Measurements from ENCODE around the gene B4GALT2. TPM values are rescaled to one million over a fixed set of nuclear protein-coding genes. Genes with fewer than 3 reads are reported as not detected.

Gene B4GALT2
- total and polyA plus RNA-seq, 9 donors, result 11.9 to 51.3 (median 28.8) TPM

DNA sequence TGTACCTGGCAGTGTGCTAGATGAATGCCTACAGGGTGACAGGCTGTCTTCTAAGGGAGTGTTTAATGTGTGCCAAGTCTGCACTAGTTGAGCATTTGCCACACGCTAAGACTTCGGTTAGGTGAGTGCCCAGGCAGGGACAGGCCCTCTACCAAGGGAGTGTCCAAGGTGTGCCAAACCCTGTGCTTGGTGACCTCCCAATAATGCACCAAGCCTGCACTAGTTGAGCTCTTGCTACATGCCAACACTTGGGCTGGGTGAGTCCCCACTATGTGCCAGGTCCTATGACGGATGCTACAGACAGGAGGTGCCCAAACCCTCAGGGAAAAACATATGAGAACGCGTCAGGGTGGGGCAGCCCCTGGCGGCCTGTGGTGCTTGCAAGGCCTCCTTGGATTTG lies 41.5 kb downstream of the B4GALT2 start:
- TF ChIP-seq EP300 (IDR thresholded peaks at IDR 0.05), result no peak
- no peak for TF ChIP-seq POLR2A (IDR thresholded peaks at IDR 0.05)
- TF ChIP-seq, protein P1, sequence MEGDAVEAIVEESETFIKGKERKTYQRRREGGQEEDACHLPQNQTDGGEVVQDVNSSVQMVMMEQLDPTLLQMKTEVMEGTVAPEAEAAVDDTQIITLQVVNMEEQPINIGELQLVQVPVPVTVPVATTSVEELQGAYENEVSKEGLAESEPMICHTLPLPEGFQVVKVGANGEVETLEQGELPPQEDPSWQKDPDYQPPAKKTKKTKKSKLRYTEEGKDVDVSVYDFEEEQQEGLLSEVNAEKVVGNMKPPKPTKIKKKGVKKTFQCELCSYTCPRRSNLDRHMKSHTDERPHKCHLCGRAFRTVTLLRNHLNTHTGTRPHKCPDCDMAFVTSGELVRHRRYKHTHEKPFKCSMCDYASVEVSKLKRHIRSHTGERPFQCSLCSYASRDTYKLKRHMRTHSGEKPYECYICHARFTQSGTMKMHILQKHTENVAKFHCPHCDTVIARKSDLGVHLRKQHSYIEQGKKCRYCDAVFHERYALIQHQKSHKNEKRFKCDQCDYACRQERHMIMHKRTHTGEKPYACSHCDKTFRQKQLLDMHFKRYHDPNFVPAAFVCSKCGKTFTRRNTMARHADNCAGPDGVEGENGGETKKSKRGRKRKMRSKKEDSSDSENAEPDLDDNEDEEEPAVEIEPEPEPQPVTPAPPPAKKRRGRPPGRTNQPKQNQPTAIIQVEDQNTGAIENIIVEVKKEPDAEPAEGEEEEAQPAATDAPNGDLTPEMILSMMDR (IDR thresholded peaks at IDR 0.05), result no peak
- Histone ChIP-seq H3K27me3 (no peaks in the 10 kb centered on the region), H3K36me3 (no peaks in the 10 kb centered on the region), H3K4me1 (ENCODE audit: insufficient read depth) (no peaks in the 10 kb centered on the region), H3K27ac (no peak overlapping the region), H3K4me3 (no peak overlapping the region), H3K9me3 (no peaks in the 10 kb centered on the region)
- intact Hi-C loops (cut with DNase I), result no loop called here
- WGBS, 3 donors, result 79 to 90% (median 86%) methylated on average over 6 of the region's 6 CpGs
- no peak for DNase-seq

GRCh38 chr1:44021156-44021555 lies 42.1 kb downstream of the B4GALT2 start:
- H3K4me1 ChIP-seq (ENCODE audit: insufficient read depth), result no peaks in the 10 kb centered on the region
- intact Hi-C loops (cut with DNase I), result no loop called here
- DNase-seq, result no peak
- no peak overlapping the region for H3K4me3 ChIP-seq
- H3K36me3 ChIP-seq, result no peaks in the 10 kb centered on the region
- H3K9me3 ChIP-seq, result no peaks in the 10 kb centered on the region
- H3K27ac ChIP-seq, result no peak overlapping the region
- no peaks in the 10 kb centered on the region for H3K27me3 ChIP-seq
- TF ChIP-seq EP300 (IDR thresholded peaks at IDR 0.05), result no peak
- no peak for TF ChIP-seq POLR2A (IDR thresholded peaks at IDR 0.05)
- TF ChIP-seq, protein P1 (IDR thresholded peaks at IDR 0.05), result no peak
- WGBS, 3 donors, result 78 to 84% (median 80%) methylated on average over 8 of the region's 8 CpGs

DNA sequence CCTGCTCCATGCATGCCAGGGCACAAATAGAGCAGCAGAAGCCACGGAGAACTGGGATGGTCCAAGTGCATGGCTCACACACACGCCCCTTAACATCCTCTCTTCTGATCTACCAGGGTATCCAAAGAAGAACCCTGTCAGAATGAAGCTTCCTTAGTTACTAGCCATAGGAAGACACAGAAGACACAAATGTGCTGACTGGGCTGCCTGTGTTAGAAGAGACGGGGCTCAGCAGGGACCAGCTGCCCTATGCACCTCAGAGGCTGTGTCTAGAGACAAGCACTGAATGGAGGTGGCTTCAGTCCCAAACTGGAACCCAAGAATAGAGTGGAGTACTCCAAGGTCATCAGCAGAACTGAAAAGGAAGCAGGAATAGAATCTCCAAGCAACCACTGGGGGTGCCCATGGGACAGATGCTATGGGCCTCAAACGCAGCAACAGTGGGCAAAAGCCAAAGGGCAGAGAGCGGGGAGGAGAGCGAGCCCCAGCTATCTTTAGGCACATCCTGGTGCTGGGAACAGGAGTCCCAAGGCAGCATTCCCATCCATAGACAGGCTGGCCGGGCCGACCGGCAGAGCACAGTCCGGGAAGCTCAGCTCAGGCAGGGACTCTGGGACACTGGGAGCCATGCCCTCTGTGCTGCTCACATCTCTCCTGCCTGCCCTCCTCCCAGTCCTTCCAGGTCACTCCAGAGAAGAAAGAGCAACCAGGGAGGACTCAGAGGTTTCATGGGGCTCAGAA lies 42.7 kb downstream of the B4GALT2 start:
- intact Hi-C loops (cut with DNase I), result no loop called here
- H3K36me3 ChIP-seq, result no peaks in the 10 kb centered on the region
- no peak for DNase-seq
- 83 to 86% (median 84%) methylated on average over 10 of the region's 10 CpGs for WGBS, 3 donors
- no peaks in the 10 kb centered on the region for H3K4me1 ChIP-seq (ENCODE audit: insufficient read depth)
- no peak overlapping the region for H3K27ac ChIP-seq
- H3K4me3 ChIP-seq, result no peak overlapping the region
- no peaks in the 10 kb centered on the region for H3K27me3 ChIP-seq
- no peaks in the 10 kb centered on the region for H3K9me3 ChIP-seq
- no peak for TF ChIP-seq EP300 (IDR thresholded peaks at IDR 0.05)
- TF ChIP-seq POLR2A (IDR thresholded peaks at IDR 0.05), result no peak
- TF ChIP-seq, protein P1 (IDR thresholded peaks at IDR 0.05), result no peak

DNA sequence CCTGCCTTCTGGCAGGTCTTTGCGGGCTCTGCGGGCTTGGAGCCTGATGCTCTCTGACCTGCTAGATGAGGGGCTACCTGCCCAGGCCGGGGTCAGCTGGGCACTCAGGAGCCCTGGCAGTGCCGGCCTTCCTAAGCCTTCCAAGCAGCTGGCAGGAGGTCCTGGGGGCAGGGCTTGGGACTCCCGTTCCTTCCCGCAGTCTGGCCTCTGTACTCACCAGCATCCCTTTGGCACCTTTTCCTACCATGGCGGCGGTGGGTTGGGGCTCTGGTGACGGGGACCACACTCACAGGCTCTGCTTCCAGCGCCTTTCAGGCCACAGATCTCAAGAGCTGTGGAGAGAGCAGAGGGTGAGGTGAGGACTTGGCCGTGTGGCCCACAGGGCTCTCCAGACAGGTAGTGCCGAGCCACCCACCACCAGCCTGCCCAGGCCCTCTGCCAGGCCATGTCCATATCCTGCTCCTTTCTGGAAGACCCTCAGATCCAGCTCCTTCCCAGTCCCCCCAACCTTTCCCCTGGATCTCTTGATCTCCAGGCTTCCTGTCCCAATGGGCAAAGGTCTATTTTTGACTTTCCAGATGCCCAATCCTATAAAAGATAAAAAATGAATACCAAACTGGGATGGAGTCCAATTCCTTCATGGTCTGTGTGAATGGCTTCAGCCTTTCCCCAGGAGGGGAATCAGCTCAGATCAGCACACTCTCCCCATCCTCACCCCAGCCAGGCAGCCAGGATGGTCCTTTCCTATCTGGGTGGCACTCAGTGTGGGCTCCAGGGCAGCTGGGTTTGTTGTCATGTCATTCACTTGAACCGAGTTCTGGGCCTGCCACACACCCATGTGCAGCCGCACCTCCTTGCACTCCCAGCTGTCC lies 45.3 kb downstream of the B4GALT2 start:
- Histone ChIP-seq H3K9me3 (no peaks in the 10 kb centered on the region), H3K27ac (no peak overlapping the region)
- intact Hi-C loops (cut with DNase I), result no loop called here

More for the DNA sequence above, 45.3 kb downstream of the B4GALT2 start:
- H3K4me1 ChIP-seq (ENCODE audit: insufficient read depth), result peaks cover 1% of the 10 kb centered on the region
- WGBS, 3 donors, result 87 to 89% (median 89%) methylated on average over 13 to 14 of the region's 14 CpGs
- H3K4me3 ChIP-seq, result no peak overlapping the region
- TF ChIP-seq, protein P1 (IDR thresholded peaks at IDR 0.05), result no peak
- TF ChIP-seq POLR2A (IDR thresholded peaks at IDR 0.05) (no peak), EP300 (IDR thresholded peaks at IDR 0.05) (no peak)
- no peak for DNase-seq
- H3K27me3 ChIP-seq, result no peaks in the 10 kb centered on the region
- no peaks in the 10 kb centered on the region for H3K36me3 ChIP-seq
